Chondrocyte (in vitro differentiated cells): ENCODE data around the gene PCID2. TPM values are rescaled to one million over a fixed set of nuclear protein-coding genes. Genes with fewer than 3 reads are reported as not detected.

Source experiments
- DNase-seq: peaks from one replicate; pipeline ENCODE4 v3.0.0; 2021; ENCODE audit warnings: mixed read lengths, low spot score
- H3K27ac Mint-ChIP-seq: one replicate; pipeline ENCODE4 v1.8.0; 2021; ENCODE audit warnings: mild to moderate bottlenecking, moderate library complexity, mixed read lengths; ENCODE audit not compliant: unreplicated experiment
- H3K27me3 Mint-ChIP-seq: 2 replicates; pipeline ENCODE4 v1.8.0; 2021; ENCODE audit warnings: low read depth, mixed read lengths
- H3K36me3 Mint-ChIP-seq: 2 replicates; pipeline ENCODE4 v1.8.0; 2021; ENCODE audit warnings: low read depth, mixed read lengths
- H3K4me1 Mint-ChIP-seq: 2 replicates; pipeline ENCODE4 v1.8.0; 2021; ENCODE audit warnings: low read depth, mild to moderate bottlenecking, mixed read lengths
- H3K4me3 Mint-ChIP-seq: one replicate; pipeline ENCODE4 v1.8.0; 2021; ENCODE audit warnings: mild to moderate bottlenecking, moderate library complexity, mixed read lengths; ENCODE audit not compliant: unreplicated experiment
- H3K9me3 Mint-ChIP-seq: 2 replicates; pipeline ENCODE4 v1.8.0; 2021; ENCODE audit warnings: low read depth, mixed read lengths
- total RNA-seq: library from RNA; stranded (reverse); gene quantifications from 3 replicates; pipeline ENCODE4 v1.2.1, GENCODE V29; 2021
- TF ChIP-seq, protein P1 (sequence below): fragments of 200-600 bp; sonication (generic); IDR thresholded peaks from 2 replicates; pipeline ENCODE4 v1.5.0; 2021; ENCODE audit warnings: antibody characterized with exemption, mild to moderate bottlenecking, moderate library complexity

PCID2 gene
- total RNA-seq, 1 donor from 2014 or later, result 32.9 TPM

DNA sequence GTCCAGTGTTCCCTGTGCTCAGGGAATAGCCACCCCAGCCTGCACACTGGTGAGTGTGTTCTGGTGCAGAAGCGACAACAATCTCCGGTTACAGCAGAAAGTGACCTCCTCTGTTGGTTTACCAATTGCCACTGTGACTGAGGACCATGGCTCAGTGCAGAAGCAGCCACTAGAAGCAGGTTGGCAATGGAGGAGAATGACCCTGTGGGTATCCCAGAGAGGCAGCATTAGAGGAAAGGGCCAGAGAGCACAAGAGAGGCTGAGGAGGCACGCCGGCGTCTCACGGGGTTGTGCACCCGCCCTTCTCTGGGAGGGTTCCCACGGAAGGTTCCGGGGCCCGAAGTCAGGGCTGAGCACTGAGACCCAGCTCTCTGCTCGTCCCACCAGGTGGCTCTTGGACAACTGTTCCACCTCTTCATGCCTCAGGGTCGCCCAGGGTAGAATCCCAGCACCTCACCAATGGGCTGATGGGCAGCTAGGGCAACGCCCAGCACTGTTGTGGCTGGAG, 36.0 kb downstream of the PCID2 start:
- Mint-ChIP-seq H3K9me3 (peaks cover 7% of the 10 kb centered on the region), H3K27me3 (no peaks in the 10 kb centered on the region), H3K36me3 (peaks cover 32% of the 10 kb centered on the region), H3K27ac (no peak overlapping the region), H3K4me1 (peaks cover 3% of the 10 kb centered on the region), H3K4me3 (no peak overlapping the region)
- DNase-seq, result no peak
- TF ChIP-seq, protein P1, sequence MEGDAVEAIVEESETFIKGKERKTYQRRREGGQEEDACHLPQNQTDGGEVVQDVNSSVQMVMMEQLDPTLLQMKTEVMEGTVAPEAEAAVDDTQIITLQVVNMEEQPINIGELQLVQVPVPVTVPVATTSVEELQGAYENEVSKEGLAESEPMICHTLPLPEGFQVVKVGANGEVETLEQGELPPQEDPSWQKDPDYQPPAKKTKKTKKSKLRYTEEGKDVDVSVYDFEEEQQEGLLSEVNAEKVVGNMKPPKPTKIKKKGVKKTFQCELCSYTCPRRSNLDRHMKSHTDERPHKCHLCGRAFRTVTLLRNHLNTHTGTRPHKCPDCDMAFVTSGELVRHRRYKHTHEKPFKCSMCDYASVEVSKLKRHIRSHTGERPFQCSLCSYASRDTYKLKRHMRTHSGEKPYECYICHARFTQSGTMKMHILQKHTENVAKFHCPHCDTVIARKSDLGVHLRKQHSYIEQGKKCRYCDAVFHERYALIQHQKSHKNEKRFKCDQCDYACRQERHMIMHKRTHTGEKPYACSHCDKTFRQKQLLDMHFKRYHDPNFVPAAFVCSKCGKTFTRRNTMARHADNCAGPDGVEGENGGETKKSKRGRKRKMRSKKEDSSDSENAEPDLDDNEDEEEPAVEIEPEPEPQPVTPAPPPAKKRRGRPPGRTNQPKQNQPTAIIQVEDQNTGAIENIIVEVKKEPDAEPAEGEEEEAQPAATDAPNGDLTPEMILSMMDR, result no peak

DNA sequence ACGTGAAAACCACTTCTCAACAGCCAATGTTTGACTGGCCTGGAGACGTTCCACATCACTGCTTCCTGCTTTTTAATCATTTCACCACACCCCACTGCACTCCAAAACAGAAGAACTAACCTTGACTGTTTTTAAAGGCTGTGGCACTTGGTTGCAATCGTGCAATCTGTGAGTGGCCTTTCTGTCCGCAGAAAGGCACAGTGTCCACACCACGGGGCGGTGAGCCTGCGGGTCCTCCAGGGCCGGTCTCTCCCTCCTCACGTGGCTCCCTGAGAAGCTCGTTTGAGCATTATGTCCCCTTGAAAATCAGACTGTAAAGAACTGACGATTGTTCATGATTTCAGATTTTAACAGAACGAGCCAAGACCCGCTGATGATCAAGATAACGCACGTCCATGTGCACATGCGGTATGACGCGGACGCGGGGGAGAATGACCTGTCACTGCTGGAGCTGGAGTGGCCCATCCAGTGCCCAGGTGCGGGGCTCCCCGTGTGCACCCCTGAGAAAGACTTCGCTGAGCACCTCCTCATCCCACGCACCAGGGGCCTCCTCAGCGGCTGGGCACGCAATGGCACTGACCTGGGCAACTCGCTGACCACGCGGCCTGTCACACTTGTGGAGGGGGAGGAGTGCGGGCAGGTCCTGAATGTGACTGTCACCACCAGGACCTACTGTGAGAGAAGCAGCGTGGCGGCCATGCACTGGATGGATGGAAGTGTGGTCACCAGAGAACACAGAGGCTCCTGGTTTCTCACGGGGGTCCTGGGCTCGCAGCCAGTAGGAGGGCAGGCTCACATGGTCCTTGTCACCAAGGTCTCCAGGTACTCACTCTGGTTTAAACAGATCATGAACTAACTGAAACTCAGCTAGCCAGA, 37.0 kb downstream of the PCID2 start:
- Mint-ChIP-seq H3K36me3 (peaks cover 33% of the 10 kb centered on the region), H3K4me3 (no peak overlapping the region), H3K27me3 (no peaks in the 10 kb centered on the region), H3K27ac (no peak overlapping the region), H3K9me3 (peaks cover 7% of the 10 kb centered on the region), H3K4me1 (peaks cover 3% of the 10 kb centered on the region)
- TF ChIP-seq, protein P1, result no peak
- no peak for DNase-seq

DNA sequence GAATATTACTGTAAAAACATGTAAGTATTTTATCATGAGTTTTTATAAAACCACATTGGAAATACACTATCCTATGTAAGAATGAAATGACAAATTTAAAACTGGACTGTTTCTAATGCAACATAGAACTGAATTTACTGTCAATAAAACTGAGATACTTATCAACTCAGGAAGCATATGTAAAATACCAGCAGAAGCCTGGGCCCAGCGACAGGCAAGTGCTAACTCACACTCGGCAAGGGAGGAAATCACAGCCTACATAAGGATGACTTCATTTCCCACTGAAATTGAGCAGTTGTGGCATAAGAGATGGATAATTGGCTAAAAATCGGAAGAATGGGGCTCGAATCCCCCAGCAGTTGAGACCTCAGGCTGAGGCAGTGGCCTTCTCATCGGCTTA, 38.0 kb downstream of the PCID2 start:
- H3K36me3 Mint-ChIP-seq, result peaks cover 28% of the 10 kb centered on the region
- no peak for DNase-seq
- peaks cover 8% of the 10 kb centered on the region for H3K4me1 Mint-ChIP-seq
- H3K4me3 Mint-ChIP-seq, result no peak overlapping the region
- no peak overlapping the region for H3K27ac Mint-ChIP-seq
- peaks cover 7% of the 10 kb centered on the region for H3K9me3 Mint-ChIP-seq
- no peaks in the 10 kb centered on the region for H3K27me3 Mint-ChIP-seq
- TF ChIP-seq, protein P1, result no peak

DNA sequence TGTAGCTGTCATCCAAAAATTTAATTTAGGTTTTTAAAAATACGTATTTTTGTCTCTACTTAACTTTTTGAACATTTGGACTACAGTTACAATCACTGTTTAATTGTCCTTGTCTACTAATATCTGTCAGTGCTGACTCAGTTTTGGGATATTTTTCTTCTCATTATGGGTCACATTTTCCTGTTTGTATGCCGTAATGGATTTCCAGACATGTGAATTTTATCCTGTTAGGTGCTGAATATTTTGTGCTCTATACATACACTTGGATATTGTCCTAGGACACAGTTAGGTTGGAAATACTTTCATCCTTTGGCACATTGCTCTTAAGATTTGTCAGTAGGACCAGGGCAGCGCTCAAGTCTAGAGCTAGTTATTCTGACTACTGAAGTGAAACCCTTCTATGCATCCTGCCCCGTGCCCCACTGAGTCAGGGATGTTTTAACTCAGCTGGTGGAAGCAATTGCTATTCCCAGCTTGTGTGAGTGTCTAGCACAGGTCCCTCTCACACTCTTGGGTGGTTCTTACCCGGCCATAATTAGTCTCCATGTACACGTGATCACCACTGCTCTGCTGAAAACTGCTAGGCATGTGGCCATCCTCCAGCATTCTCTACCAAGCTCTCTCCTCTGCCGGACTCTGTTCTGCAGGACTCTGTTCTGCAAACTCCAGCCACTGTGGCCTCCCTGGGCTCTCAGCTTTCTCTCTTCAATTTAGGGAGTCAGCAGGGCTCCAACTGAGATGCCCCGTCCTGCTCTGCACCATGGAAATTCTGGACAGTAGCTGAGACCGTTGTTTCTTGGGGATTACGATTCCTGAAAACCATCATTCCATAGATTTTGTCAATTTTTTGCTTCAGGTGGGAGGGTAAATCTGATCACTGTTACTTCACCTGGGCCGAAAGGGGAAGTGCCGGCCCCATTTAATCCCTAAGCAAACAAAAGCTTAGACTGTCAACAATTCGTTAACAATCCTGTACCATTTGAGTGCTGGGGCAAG, 38.9 kb downstream of the PCID2 start:
- TF ChIP-seq, protein P1, result no peak
- peaks cover 14% of the 10 kb centered on the region for H3K4me1 Mint-ChIP-seq
- DNase-seq, result no peak
- H3K27ac Mint-ChIP-seq, result no peak overlapping the region
- H3K4me3 Mint-ChIP-seq, result no peak overlapping the region
- H3K27me3 Mint-ChIP-seq, result no peaks in the 10 kb centered on the region
- peaks cover 21% of the 10 kb centered on the region for H3K36me3 Mint-ChIP-seq
- H3K9me3 Mint-ChIP-seq, result peaks cover 7% of the 10 kb centered on the region

DNA sequence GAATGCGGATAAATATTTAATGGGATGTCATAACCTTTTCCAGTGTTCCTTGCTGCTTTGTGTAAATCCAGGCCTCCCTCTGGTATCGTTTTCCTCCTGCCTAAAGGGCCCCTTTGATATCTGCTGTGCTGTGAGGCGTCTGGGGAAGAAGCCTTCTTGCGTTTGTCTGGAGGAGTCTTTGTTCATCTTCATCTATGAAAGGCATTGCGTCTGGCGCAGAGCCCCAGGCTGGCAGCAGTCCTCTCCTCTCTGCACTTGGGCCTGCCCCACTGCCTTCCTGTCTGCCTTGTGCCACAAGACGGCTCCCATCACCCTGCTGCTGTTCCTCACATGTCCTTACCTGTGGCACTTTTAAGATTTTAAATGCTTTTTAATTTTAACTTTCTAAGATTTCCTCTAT, 40.3 kb downstream of the PCID2 start:
- peaks cover 21% of the 10 kb centered on the region for H3K36me3 Mint-ChIP-seq
- peaks cover 7% of the 10 kb centered on the region for H3K9me3 Mint-ChIP-seq
- TF ChIP-seq, protein P1, result no peak
- no peak overlapping the region for H3K27ac Mint-ChIP-seq
- H3K4me3 Mint-ChIP-seq, result no peak overlapping the region
- H3K4me1 Mint-ChIP-seq, result peaks cover 14% of the 10 kb centered on the region
- DNase-seq, result no peak
- H3K27me3 Mint-ChIP-seq, result peaks cover 5% of the 10 kb centered on the region
